Suppressor macrophage (primary cell): ENCODE data around the gene DGKI.

Experiments used
- DNase-seq, 4 experiments: peaks; one replicate each; pipeline ENCODE4 v3.0.0-alpha.2; 2020 to 2022

Gene DGKI

DNA sequence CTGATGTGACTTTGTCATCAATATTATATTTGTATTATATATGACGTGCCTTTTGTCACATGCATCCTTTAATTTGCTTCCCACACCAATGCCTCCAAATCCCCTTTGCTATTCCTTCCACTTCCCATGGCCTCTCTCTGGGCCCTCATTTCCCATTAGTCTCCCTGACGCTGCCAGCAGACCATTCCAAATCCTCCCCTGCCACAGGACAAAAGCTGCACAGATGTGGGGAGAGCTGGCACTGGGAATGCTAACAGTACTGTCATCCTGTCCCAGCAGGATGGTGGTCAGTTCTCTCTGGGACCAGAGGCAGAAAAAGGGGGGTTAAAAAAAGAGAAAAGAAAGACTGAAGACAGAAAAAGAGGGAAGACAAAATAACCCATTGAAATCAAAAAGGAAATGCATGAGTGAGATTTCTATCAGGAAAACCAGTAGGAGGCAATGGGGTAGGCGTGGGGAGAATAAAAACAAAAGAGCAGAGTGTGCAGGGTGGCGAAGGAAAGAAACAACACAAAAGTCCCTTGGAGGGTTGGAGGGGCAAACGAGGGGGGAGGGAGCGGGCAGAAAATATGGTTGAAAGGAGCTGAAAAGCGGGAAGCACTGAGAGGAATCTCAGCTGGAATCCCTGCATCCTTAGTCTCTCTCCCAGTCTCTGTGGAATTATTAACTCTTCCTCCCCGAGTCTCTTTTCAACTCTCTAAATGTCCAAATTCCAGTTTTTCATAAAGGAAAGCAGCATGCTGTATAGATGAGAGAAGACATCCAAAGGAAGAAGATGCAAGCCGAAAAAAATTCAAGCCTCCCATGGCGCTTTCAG is 444.0 kb downstream of the DGKI start:
- DNase-seq, result no peak

DNA sequence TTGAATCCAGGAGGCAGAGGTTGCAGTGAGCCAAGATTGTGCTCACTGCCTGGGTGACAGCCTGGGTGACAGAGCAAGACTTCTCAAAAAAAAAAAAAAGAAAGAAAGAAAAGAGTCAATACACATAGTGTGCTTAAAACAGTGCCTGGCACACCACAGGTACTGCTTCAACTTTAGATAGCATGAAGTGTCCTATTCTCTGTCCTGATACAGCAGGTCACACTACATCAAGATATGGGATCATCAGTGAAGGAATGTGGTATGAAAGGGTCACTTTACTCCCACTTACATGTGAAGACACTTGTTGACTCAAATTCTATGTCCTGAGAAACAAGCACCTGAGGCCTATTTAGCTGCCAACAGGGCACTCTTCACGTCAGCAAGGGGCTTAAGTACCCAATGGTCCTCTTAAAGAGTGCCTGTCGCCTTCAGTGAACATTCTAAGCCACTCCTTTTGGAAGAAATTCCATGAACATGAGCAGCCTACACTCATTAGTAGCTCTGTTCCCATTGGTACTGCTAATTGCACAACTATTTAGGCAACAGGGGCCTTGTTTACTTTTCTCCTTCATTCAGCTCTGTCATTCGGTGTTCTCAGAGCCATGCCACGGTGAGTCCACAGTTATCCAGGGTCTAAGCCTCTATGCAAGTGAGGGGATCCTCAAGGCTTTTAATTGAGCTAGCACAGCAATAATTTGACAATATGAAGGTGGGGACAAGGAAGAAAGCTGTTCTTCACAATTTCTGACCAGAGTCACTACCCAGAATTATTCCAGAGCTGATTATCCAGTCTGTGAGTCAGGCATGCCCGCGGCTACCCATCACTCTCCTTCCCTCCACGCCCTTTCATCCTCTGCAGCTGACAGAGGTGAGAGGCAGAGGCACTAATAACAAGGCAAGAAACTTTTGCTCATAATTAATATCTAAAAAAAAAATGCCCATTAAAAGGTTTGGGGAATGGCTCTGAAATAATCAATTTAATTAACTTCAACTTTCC is 446.6 kb downstream of the DGKI start:
- no peak for DNase-seq

DNA sequence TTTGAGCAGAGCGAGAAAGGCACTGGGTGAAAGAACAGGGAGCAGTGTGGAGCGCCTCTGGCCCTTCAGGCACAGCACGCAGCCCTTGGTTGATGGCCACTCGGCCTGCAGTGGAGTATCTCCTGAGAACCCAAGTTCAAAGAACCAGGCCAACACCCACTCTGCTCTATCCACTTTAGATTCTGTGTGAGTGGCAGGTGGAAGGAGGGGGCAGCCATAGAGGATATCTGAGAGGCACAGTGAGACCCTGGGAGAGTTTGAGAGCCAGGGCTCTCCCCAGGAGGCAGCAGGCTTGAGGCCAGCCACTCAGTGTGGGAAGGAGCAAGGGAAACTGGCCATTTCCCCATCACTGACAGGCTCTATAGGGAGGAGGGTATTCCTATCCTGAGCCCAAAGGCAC is 450.7 kb downstream of the DGKI start:
- DNase-seq, result no peak

DNA sequence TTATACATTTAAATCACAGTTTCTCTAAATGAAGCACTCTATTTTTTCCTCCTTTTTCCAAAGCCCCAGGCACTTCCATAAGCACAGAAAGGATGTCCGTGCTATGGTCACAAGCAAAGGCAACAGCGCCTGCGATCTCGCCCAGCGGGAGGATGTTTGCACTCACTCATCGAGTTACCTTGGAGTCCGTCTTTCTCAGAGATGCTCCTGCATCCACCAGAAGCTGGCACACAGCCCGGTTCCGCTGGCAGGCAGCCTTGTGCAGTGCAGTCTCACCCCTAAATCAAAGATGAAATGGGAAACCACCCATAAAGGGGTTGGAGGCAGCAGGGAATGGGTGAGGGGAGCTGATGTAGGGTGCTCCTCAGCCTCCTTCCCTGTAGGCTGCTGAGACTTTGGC is 451.4 kb downstream of the DGKI start:
- DNase-seq, result no peak

DNA sequence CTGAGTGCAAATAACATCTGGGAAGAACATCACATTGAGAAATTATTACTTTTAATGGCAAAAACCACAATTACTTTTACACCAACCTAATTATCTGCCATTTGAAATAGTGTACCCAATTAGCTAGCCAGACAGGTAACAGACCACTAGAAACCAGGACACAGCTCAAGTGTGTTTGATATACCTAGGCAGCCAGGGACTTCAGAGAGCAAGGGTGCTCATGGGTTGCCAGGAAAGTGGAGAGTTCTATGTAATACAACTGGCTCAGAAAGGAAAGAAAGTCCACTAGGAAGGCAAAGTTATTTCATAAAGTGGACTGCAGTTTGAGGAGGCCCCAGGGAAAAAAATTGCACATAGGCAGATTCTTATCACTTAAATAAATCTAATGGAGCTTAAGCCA is 453.2 kb downstream of the DGKI start:
- no peak for DNase-seq

DNA sequence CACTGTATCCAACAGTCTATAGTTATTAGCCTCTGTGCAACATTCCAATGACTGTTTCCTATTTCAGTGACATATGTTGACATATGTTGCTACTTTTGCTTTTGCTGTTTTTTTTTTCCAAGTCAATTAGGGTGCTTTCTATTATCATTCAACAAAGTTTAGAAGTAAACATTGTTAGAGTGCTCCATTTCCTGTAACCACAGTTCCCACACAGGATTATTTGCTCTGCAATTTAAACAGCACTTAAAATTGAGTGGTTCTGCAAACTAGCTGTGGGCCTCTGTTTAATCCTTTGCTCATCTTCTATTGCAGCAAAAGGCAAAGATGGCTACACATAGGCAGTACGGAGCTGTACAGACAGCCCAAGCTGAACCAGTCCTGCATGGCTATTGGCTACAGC is 456.7 kb downstream of the DGKI start:
- DNase-seq, result no peak

DNA sequence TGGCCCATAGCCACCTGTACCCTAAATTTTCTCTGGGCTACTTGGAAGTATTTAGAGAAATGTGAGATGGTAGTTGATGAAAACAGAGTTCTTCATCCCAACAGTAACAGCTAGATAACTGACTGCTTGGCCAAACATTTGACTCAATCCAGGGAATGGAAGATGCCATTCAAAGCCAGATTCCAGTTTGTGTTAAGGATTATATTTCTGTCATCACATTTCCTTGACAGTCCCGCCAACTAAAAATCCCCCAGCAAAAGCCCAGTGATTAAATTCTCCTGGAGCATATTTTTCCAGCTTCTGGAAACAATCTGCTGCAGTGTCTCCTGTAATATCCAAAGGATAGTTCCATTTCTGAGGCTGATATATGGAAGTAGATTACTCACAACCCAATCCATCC is 457.9 kb downstream of the DGKI start:
- DNase-seq, result no peak

DNA sequence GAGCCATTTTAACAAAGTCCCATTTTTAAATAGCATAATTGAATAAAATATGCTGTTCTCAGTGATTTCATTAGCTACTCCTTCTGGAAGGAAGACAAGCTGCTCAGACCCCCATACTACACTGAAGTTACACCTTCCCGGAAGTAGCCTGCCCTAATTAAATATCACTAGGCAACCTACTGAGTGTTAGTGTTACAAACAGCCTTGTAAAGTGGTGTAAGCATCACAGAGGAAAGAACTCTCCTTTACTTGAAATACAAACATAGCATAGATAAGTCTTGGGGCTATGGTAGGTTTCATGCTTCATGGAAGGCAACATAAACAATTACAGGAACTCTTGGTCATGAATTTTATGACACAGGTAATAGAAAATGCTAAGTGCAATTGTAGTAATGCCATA is 459.8 kb downstream of the DGKI start:
- DNase-seq, result no peak

DNA sequence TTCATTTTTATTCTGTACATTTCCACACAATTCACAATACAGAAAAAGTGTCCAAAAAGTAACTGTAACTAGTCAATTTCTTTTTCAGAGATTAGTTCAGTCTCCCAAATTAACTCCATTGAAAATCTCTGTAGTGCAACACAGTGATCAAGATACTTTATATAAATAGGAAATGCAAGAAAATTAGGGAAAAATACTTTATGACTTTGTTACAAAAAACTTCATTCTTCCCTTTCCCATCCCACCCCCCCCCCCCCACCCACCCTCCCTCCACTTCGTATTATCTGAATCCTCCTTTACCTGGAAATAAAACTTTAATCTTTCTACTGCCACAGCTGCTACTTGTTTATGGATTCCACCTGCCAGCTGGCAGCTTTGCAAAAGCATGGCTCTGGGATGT is 465.7 kb downstream of the DGKI start:
- no peak for DNase-seq

DNA sequence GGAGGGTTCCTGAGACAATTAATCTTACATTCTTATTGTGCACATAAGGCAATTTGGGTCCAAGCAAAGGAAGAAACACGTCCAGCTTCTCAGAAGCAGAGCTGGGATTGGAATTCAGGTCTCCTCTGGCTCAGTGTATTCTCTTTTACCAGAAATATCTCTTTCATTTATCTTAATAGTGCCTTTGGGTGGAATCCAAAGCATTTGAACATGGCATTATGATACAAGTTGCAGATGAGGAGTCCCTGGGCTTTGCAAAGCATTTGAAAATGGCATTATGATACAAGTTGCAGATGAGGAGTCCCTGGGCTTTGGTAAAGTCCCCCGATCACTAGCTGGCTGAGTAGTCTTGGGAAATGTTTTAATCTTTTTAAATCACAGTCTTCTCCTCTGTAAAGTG is 473.3 kb downstream of the DGKI start:
- DNase-seq, result no peak

DNA sequence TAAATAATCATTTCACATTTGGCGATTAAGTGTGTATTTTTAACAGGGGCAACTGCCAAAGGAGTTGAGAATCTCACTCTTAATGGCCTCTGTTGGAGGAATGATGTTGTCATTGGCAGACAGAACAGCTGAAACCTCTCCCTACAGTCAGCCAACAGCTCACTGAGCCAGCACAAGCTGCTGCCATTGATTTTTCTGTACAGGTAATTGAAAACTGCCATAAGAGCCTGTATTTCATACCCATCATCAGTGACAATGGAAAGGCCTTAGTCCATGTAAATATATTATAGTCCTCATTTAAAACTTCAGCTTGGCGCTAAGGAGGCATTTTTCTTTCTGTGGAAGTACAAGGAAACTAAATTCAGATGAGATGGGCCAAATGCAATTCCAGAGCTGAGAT is 475.2 kb downstream of the DGKI start:
- no peak for DNase-seq

DNA sequence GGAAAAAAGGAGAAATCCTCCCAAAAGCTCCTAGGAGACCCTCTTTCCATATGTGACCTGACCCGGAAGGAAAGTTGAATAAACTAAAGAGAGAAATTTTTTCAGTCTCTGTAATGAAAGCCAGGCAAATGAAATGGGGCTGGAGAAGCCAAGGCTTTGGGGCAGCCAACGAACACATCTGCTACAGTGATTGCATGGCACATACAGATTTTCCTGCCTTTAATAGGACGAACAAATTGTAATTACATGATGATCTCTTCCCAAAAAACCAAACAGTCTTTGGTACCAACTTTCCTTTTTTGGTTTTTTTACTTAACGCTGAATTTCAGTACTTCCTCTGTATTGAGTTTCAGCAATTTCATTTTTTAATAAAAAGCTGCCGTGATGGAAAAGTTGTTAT is 479.8 kb downstream of the DGKI start:
- no peak for DNase-seq

DNA sequence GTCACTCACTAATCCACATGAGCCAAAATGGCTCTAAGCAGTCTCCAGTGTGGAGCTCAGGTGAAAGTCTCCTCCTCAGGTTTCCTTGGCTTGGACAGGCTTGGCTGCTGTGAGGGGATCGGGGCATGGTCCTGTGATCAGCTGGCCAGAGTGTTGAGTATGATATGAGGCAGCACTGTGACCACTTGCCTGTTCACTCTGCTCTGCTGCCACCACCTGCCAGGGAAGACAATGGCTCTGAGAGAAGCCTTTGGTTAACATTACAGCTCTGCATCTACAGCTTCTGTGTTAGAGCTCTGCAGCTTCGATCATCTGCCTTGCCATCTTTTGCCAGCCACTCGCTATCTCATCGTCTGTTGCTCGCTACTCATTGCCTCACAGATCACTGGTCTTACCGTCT is 483.1 kb downstream of the DGKI start:
- no peak for DNase-seq

DNA sequence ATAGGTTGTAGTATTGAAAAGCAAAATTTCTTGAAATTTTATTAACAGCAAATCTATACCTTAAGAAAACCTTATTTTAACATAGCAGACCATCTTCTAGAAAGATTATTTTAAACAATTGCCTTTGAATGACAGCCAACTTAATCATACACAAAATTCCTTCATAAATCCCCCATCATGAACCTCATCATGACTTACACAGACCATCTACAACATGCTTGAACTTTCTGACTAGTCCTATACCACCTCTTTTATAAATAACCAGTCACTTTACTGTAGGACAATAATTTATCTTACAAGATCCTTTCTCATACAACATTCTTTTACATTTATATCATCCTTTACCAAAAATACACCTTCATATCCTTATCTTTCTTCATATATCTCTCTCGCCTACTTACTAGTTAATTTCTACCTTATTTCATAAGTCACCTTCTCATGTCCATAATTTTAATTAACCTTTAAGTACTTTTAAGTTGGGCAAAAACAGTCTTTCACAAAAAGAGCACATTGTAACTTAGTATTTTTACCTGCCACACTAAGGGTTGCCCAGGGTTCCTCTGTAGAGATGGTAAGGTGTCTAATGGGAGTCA is 486.6 kb downstream of the DGKI start:
- DNase-seq, result no peak

DNA sequence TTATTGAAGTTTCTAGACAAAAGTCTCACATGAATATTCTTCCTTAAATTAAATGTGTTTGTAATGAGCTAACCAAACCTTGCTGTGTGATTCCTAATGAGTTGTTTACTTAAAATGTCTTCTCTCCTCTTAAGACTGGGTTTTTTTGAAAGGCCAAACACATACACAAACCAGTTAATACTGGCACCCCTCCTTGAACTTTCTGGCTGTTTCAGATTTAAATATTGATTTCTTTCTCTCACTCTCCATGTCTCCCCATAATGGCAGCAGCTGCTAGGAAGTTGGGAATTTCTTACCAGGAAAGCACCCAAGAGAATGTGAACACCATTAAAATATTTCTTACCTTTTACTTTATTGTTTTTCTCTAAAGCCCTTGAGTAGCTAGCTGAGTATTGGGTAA is 491.8 kb downstream of the DGKI start:
- no peak for DNase-seq

DNA sequence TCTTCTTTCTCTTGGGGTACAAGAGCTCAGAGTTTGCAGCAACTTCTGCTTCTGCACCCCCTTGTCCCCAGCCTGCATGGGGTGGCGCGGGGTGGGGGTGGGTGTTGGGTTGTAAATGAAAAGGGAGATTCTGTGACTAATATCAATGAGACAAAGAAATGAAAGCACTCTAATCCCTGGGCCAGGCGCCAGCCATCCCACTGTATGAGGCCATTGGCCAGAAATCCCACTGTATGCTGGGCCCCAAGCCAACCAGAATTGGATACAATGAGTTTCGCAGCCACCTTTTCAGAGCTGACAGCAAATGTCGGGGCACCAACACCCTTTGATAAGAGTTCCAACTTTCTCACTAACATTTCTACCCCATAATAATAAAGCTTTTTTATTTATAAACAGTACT is 492.4 kb downstream of the DGKI start:
- no peak for DNase-seq

DNA sequence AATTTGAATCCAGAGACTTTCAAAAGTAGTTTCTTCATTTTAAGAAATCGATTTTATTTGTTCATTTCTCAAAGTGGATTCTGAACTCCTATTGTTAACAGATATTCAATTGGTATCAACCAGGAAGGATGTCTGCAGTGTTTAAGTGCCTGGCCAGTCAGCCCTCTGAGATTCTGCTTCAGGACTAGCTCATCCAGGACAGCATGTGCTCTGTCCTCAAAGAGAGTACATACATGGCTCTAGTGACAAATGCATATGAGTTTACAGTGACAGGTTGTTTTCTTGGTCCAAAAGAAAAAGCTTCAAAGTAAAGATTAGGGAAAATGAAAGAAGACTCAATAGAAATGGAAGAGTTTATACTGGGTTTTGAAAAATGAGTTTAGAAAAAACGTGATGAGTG is 494.8 kb downstream of the DGKI start:
- no peak for DNase-seq

DNA sequence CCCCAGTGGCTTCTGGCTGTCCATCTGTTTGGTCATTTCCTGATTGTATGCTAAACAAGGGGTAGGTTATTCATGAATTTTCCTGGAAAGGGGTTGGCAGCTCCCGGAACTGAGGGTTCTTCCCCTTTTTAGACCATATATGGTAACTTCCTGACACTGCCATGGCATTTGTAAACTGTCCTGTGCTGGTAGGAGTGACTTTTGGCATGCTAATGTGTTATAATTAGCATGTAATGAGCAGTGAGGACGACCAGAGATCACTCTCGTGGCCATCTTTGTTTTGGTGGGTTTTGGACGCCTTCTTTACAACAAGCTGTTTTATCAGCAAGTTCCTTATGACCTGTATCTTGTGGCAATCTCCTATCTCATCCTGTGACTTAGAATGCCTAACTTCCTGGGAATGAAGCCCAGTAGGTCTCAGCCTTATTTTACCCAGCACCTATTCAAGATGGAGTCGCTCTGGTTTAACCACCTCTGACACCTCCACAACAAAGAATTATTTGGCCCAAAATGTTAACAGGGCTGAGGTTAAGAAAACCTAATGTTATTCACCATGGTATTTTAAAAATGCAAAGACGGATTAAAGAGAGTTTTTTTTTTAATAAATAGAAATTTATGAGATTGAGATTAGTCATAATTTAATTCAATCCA is 500.9 kb downstream of the DGKI start:
- no peak for DNase-seq

DNA sequence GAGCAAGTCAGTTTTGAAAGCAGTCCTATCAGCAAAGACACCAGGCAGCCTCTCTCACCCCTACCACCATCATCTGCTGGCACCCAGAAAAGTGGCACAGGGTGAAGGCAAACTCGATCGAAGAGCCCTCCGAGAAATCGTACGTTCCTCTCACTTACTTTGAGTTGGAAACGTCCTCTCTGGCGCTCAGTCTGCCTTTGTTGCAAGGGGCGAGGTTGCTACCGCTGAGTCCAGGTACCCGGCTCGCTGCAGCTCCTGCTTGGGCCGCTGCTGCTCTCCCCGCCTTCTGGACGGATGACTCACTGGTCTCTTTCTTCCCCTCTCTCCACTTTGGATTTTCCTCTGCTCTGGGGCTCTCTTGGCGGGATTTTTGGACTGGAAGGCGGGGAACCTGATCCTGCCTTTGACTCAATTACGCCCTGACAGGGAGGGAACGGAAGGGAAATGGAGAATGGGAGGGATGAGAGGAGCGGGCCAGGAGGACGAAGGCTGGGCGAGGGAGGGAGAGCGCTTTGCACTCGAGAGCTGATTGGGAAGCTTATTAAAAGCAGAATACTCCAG is 503.4 kb downstream of the DGKI start, which contains the start of gene PTN:
PTN (minus strand) TSS at position 453 of the 561 bp plus-strand sequence. CDS start 88,760 bp downstream, outside the sequence.
- no peak for DNase-seq

DNA sequence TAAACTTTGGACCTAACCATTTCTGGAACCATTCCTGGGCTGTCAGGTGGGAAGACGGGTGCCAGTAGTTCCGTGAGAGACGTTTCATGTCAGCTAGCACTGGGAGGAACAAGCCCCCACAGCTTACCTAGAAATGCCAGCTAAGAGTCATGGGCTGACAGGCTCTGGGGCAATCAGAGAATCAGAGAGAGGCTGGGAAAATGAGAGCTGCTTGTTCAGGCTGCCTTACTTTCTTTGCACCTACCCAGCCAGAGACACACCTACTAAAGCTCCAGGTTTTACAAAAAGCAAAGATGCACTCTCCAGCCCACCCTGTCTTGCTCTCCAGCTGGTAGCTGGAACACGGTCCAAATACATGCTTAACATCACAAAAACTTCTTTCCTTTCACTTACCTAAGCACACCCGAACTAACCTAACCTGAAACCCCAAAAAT is 503.9 kb downstream of the DGKI start:
- DNase-seq, result no peak

DNA sequence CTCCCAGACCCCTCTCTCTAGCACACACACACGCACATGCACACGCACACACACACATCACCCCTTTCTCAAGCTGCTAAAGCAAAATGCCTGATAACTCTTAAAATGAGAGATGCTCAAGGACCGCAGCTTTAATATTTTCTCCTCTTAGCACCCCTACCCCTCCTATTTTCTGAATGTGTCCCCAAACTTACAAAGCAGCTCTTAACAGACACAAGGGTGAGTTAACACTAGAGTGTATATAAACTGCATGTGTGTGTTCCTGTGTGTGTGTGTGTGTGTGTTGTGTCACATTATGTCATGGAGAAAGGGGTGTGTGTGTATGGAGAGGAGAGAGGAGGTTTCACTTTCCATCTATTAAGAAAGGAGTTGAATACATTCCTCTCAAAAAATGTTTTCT is 504.5 kb downstream of the DGKI start:
- no peak for DNase-seq

DNA sequence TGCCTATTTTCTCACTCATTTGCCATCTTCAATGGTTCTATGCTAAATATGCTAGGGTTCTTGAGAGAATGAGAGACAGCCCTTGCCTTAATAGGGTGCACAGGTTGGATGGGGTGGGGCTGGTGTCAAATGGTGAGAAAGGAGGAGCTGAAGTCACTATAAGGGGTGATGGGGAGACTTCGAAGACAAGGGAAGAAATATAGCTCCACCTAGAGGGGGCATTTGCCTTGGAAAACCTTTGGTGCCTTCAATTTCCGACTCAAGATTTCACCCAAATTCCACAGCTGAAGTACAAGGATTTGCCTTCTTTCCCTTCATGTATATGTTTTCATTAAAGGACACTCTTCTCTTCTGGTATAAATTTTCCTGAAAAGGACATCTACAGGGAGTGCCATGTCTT is 508.9 kb downstream of the DGKI start:
- no peak for DNase-seq
